Small intestine (tissue), 7 donors: ENCODE results near the gene GOLGA2. TPM values are rescaled to one million over a fixed set of nuclear protein-coding genes. Genes with fewer than 3 reads are reported as not detected.
A peak's percentile ranks its signal among the peaks of the same experiment; 100 is the strongest.

ENCODE experiments used
- DNase-seq, 2 donors: peaks; one replicate each; pipeline versions ENCODE4 v3.0.0 to v3.0.0-alpha.2; 2013
- FAIRE-seq: peaks from 2 replicates; lab custom pipeline; 2012; peaks lifted over from hg19 to GRCh38; lab: Jason Lieb, UNC
- H3K27ac ChIP-seq, 3 donors: one replicate each; pipeline ENCODE4 v1.5.1; 2013; ENCODE audit warnings: low read length in 2 of 3, mild to moderate bottlenecking in 2 of 3, control low read depth in 1 of 3, inconsistent platforms in 1 of 3, low read depth in 1 of 3, moderate library complexity in 1 of 3
- H3K27me3 ChIP-seq, 3 donors: one replicate each; pipeline ENCODE4 v1.6.1; 2013; ENCODE audit warnings: low read length in 3 of 3, inconsistent platforms in 1 of 3; ENCODE audit not compliant: control insufficient read depth in 3 of 3, insufficient read depth in 3 of 3
- H3K36me3 ChIP-seq, 3 donors: one replicate each; pipeline ENCODE4 v1.6.1; 2013; ENCODE audit warnings: low read length in 3 of 3, inconsistent platforms in 1 of 3, low read depth in 1 of 3, mild to moderate bottlenecking in 1 of 3, moderate library complexity in 1 of 3; ENCODE audit not compliant: control insufficient read depth in 3 of 3, insufficient read depth in 2 of 3
- H3K4me1 ChIP-seq, 3 donors: one replicate each; pipeline ENCODE4 v1.6.1; 2013; ENCODE audit warnings: low read length in 2 of 3, inconsistent platforms in 1 of 3, low read depth in 1 of 3, mild to moderate bottlenecking in 1 of 3, moderate library complexity in 1 of 3; ENCODE audit not compliant: control insufficient read depth in 3 of 3, insufficient read depth in 2 of 3
- H3K4me3 ChIP-seq, 3 donors: one replicate each; pipeline ENCODE4 v1.5.1; 2013; ENCODE audit warnings: low read length in 3 of 3, control low read depth in 1 of 3, inconsistent platforms in 1 of 3, low read depth in 1 of 3, mild to moderate bottlenecking in 1 of 3, moderate library complexity in 1 of 3
- H3K9me3 ChIP-seq, 2 donors: one replicate each; pipeline ENCODE4 v1.6.1; 2013; ENCODE audit warnings: low read depth in 1 of 2, low read length in 1 of 2; ENCODE audit not compliant: control insufficient read depth in 2 of 2, insufficient read depth in 1 of 2
- WGBS, 3 donors: extraction: QIAGEN DNeasy Blood & Tissue Kit; methylation state at CpG; one replicate each; pipeline ENCODE4 v1.1.7; 2013; 5-methylcytosine and 5-hydroxymethylcytosine counted together
- polyA plus RNA-seq, 4 donors: library from polyadenylated mRNA; stranded (reverse) in 3 of 4; unstranded in 1 of 4; fragments of 200-250 nt in 3 of 4; fragments of 120-200 nt in 1 of 4; gene quantifications; one replicate each; pipeline versions ENCODE4 v1.2.1 to v1.2.3, GENCODE V29; 2013
- donor health status: healthy with polysubstance abuse.
- donor health status: control.
- donor health status: control.
- donor health status: Bipolar disorder and iron deficiency.
- donor health status: healthy.

GOLGA2 gene
- polyA plus RNA-seq, 4 donors, result 34.9 to 69.1 (median 48.7) TPM

GRCh38 chr9:128297221-128297773 is 21.5 kb upstream of the GOLGA2 start:
- no peak overlapping the region for H3K4me3 ChIP-seq
- no peaks in the 10 kb centered on the region for H3K9me3 ChIP-seq
- no peak for FAIRE-seq
- no peaks in the 10 kb centered on the region for H3K27me3 ChIP-seq
- peaks cover 0 to 24% (median 0%) of the 10 kb centered on the region in 3 donors for H3K4me1 ChIP-seq
- DNase-seq, result peak in 1 of 2 donors; percentile 61
- peak overlapping the region; percentile 76 to 92 (median 89) for H3K27ac ChIP-seq
- peaks cover 0 to 4% (median 0%) of the 10 kb centered on the region in 3 donors for H3K36me3 ChIP-seq
- 44 to 73% (median 68%) methylated on average over 2 of the region's 2 CpGs for WGBS, 3 donors

GRCh38 chr9:128296340-128297220 is 20.8 kb upstream of the GOLGA2 start:
- Histone ChIP-seq H3K4me3 (no peak overlapping the region), H3K9me3 (no peaks in the 10 kb centered on the region), H3K27ac (peak overlapping the region; percentile 81 to 92 (median 89)), H3K27me3 (no peaks in the 10 kb centered on the region), H3K36me3 (peaks cover 0 to 4% (median 2%) of the 10 kb centered on the region in 3 donors), H3K4me1 (peaks cover 0 to 24% (median 0%) of the 10 kb centered on the region in 3 donors)
- DNase-seq (peak; percentile 90 to 92), FAIRE-seq (no peak)
- 51 to 76% (median 56%) methylated on average over 16 of the region's 16 CpGs for WGBS, 3 donors

GRCh38 chr9:128294142-128294541 is 18.3 kb upstream of the GOLGA2 start:
- no peak overlapping the region for H3K4me3 ChIP-seq
- WGBS, 3 donors, result 75 to 85% (median 76%) methylated on average over 4 of the region's 4 CpGs

GRCh38 chr9:128293091-128293490 is 17.3 kb upstream of the GOLGA2 start:
- no peak for FAIRE-seq
- WGBS, 3 donors, result 86 to 93% (median 87%) methylated on average over 4 of the region's 4 CpGs

More at GRCh38 chr9:128294142-128294541, 18.3 kb upstream of the GOLGA2 start:
- peaks cover 0 to 5% (median 2%) of the 10 kb centered on the region in 3 donors for H3K36me3 ChIP-seq
- no peaks in the 10 kb centered on the region for H3K9me3 ChIP-seq
- no peak for FAIRE-seq
- H3K27ac ChIP-seq, result no peak overlapping the region
- no peaks in the 10 kb centered on the region for H3K27me3 ChIP-seq
- DNase-seq, result no peak
- peaks cover 0 to 24% (median 0%) of the 10 kb centered on the region in 3 donors for H3K4me1 ChIP-seq

GRCh38 chr9:128292009-128292408 is 16.2 kb upstream of the GOLGA2 start:
- H3K36me3 ChIP-seq, result peaks cover 0 to 16% (median 2%) of the 10 kb centered on the region in 3 donors
- WGBS, 3 donors, result 78 to 96% (median 78%) methylated on average over 3 of the region's 3 CpGs
- no peaks in the 10 kb centered on the region for H3K27me3 ChIP-seq
- no peak overlapping the region for H3K27ac ChIP-seq
- H3K4me1 ChIP-seq, result peaks cover 0 to 17% (median 0%) of the 10 kb centered on the region in 3 donors
- DNase-seq, result no peak
- no peak for FAIRE-seq
- no peak overlapping the region for H3K4me3 ChIP-seq
- H3K9me3 ChIP-seq, result no peaks in the 10 kb centered on the region

More at GRCh38 chr9:128293091-128293490, 17.3 kb upstream of the GOLGA2 start:
- no peak for DNase-seq
- Histone ChIP-seq H3K36me3 (peaks cover 0 to 13% (median 2%) of the 10 kb centered on the region in 3 donors), H3K27me3 (no peaks in the 10 kb centered on the region), H3K27ac (no peak overlapping the region), H3K4me3 (no peak overlapping the region), H3K4me1 (peaks cover 0 to 24% (median 0%) of the 10 kb centered on the region in 3 donors), H3K9me3 (no peaks in the 10 kb centered on the region)

GRCh38 chr9:128288273-128289004 is 12.6 kb upstream of the GOLGA2 start:
- no peak overlapping the region for H3K4me3 ChIP-seq
- H3K27me3 ChIP-seq, result no peaks in the 10 kb centered on the region
- no peaks in the 10 kb centered on the region for H3K9me3 ChIP-seq
- no peaks in the 10 kb centered on the region for H3K4me1 ChIP-seq
- peaks cover 2 to 31% (median 8%) of the 10 kb centered on the region in 3 donors for H3K36me3 ChIP-seq
- DNase-seq (no peak), FAIRE-seq (no peak)
- H3K27ac ChIP-seq, result no peak overlapping the region
- WGBS, 3 donors, result 82 to 84% (median 84%) methylated on average over 11 of the region's 11 CpGs

GRCh38 chr9:128286440-128286839 is 10.6 kb upstream of the GOLGA2 start:
- WGBS, 3 donors, result 77 to 86% (median 80%) methylated on average over 6 of the region's 6 CpGs
- no peak for DNase-seq
- peaks cover 0 to 31% (median 8%) of the 10 kb centered on the region in 3 donors for H3K36me3 ChIP-seq

More at GRCh38 chr9:128286440-128286839, 10.6 kb upstream of the GOLGA2 start:
- H3K27me3 ChIP-seq, result no peaks in the 10 kb centered on the region
- H3K4me3 ChIP-seq, result no peak overlapping the region
- no peak overlapping the region for H3K27ac ChIP-seq
- H3K4me1 ChIP-seq, result no peaks in the 10 kb centered on the region
- FAIRE-seq, result no peak
- no peaks in the 10 kb centered on the region for H3K9me3 ChIP-seq
